Neural cell (in vitro differentiated cells): ENCODE results near the gene CD247. TPM values are rescaled to one million over a fixed set of nuclear protein-coding genes. Genes with fewer than 3 reads are reported as not detected.

Experiments used
- H2AFZ ChIP-seq: fragments of 200-600, 300-800 bp; sonication (generic), shearing (Covaris generic); 2 replicates; pipeline ENCODE4 v1.6.0; 2014; ENCODE audit warnings: low read depth, mild to moderate bottlenecking, antibody characterized with exemption, low read length, moderate library complexity
- H3F3A ChIP-seq: fragments of 200-600 bp; shearing (Covaris generic); 2 replicates; pipeline ENCODE4 v1.6.1; 2016; ENCODE audit warnings: mild to moderate bottlenecking, moderate library complexity, mixed read lengths, antibody characterized with exemption, low read length; ENCODE audit not compliant: insufficient read depth, poor library complexity, severe bottlenecking
- H3K27ac ChIP-seq: fragments of 200-600, 300-800 bp; sonication (generic), shearing (Covaris generic); 2 replicates; pipeline ENCODE4 v1.5.1; 2014; ENCODE audit warnings: mild to moderate bottlenecking, low read length, moderate library complexity
- H3K27me3 ChIP-seq: fragments of 300-800, 200-600 bp; sonication (generic), shearing (Covaris generic); 2 replicates; pipeline ENCODE4 v1.6.0; 2014; ENCODE audit warnings: mild to moderate bottlenecking, low read depth, low read length, moderate library complexity; ENCODE audit not compliant: insufficient read depth
- H3K36me3 ChIP-seq: fragments of 300-800, 200-600 bp; sonication (generic), shearing (Covaris generic); 2 replicates; pipeline ENCODE4 v1.5.1; 2014; ENCODE audit warnings: mild to moderate bottlenecking, antibody characterized with exemption, low read length, moderate library complexity; ENCODE audit not compliant: insufficient read depth
- H3K4me2 ChIP-seq: fragments of 300-800, 200-600 bp; sonication (generic), shearing (Covaris generic); 2 replicates; pipeline ENCODE4 v1.6.0; 2014; ENCODE audit warnings: mild to moderate bottlenecking, low read length
- H3K4me3 ChIP-seq: fragments of 300-800, 200-600 bp; sonication (generic), shearing (Covaris generic); 2 replicates; pipeline ENCODE4 v1.5.1; 2014; ENCODE audit warnings: mild to moderate bottlenecking, low read length, moderate library complexity
- H3K79me2 ChIP-seq: fragments of 200-600 bp; shearing (Covaris generic); replicated peaks from 2 replicates; pipeline ENCODE4 v1.6.0; 2014; ENCODE audit warnings: mild to moderate bottlenecking, low read length, moderate library complexity; ENCODE audit not compliant: insufficient read depth
- H3K9ac ChIP-seq: fragments of 300-800, 200-600 bp; sonication (generic), shearing (Covaris generic); 2 replicates; pipeline ENCODE4 v1.6.1; 2016; ENCODE audit warnings: mild to moderate bottlenecking, low read length, mixed read lengths
- H3K9me2 ChIP-seq: fragments of 200-600 bp; shearing (Covaris generic); 2 replicates; pipeline ENCODE4 v1.6.1; 2016; ENCODE audit warnings: mild to moderate bottlenecking, low read length, mixed read lengths; ENCODE audit not compliant: insufficient read depth
- H3K9me3 ChIP-seq: fragments of 200-600, 300-800 bp; sonication (generic), shearing (Covaris generic); 2 replicates; pipeline ENCODE4 v1.6.1; 2016; ENCODE audit warnings: mild to moderate bottlenecking, mixed run types, low read length, moderate library complexity, mixed read lengths
- H4K20me1 ChIP-seq: fragments of 200-600 bp; shearing (Covaris generic); 2 replicates; pipeline ENCODE4 v1.6.1; 2016; ENCODE audit warnings: mild to moderate bottlenecking, mixed run types; ENCODE audit not compliant: insufficient read depth
- CTCF ChIP-seq: fragments of 450-650 bp; IDR thresholded peaks from 2 replicates; pipeline ENCODE4 v1.5.1; 2014; ENCODE audit warnings: antibody characterized with exemption, mild to moderate bottlenecking, moderate library complexity; ENCODE audit not compliant: poor library complexity, severe bottlenecking
- EP300 ChIP-seq: fragments of 450-650 bp; conservative IDR thresholded peaks from 2 replicates; pipeline ENCODE4 v1.6.1; 2014; ENCODE audit warnings: antibody characterized with exemption, mild to moderate bottlenecking, moderate library complexity; ENCODE audit not compliant: poor library complexity, severe bottlenecking
- EZH2 ChIP-seq: fragments of 200-600, 300-800 bp; shearing (Covaris generic), sonication (generic); IDR thresholded peaks from 2 replicates; pipeline ENCODE4 v1.6.1; 2014; ENCODE audit warnings: antibody characterized with exemption, low read length, borderline replicate concordance, mild to moderate bottlenecking; ENCODE audit not compliant: insufficient read depth, poor library complexity, severe bottlenecking
- MXI1 ChIP-seq: fragments of 450-650 bp; conservative IDR thresholded peaks from 2 replicates; pipeline ENCODE4 v1.6.1; 2014; ENCODE audit warnings: antibody characterized with exemption, mild to moderate bottlenecking; ENCODE audit not compliant: poor library complexity, severe bottlenecking
- POLR2AphosphoS5 ChIP-seq: IDR thresholded peaks from 2 replicates; pipeline ENCODE4 v1.6.1; 2012
- RAD21 ChIP-seq: fragments of 450-650 bp; conservative IDR thresholded peaks from 2 replicates; pipeline ENCODE4 v1.6.1; 2014; ENCODE audit warnings: antibody characterized with exemption, mild to moderate bottlenecking, moderate library complexity
- REST ChIP-seq: IDR thresholded peaks from 2 replicates; pipeline ENCODE4 v1.6.1; 2012; ENCODE audit warnings: borderline replicate concordance
- SMC3 ChIP-seq: fragments of 450-650 bp; conservative IDR thresholded peaks from 2 replicates; pipeline ENCODE4 v1.6.1; 2014; ENCODE audit warnings: antibody characterized with exemption, mild to moderate bottlenecking, moderate library complexity; ENCODE audit not compliant: poor library complexity
- TAF1 ChIP-seq: IDR thresholded peaks from 2 replicates; pipeline ENCODE4 v1.6.1; 2012; ENCODE audit warnings: low read depth
- polyA plus RNA-seq: library from polyadenylated mRNA; depleted of rRNA; stranded (reverse); fragments of >200 nt; gene quantifications from 2 replicates; pipeline ENCODE4 v1.2.3, GENCODE V29; 2014

CD247 gene
- polyA plus RNA-seq, 1 donor from 2014 or later = not detected

DNA sequence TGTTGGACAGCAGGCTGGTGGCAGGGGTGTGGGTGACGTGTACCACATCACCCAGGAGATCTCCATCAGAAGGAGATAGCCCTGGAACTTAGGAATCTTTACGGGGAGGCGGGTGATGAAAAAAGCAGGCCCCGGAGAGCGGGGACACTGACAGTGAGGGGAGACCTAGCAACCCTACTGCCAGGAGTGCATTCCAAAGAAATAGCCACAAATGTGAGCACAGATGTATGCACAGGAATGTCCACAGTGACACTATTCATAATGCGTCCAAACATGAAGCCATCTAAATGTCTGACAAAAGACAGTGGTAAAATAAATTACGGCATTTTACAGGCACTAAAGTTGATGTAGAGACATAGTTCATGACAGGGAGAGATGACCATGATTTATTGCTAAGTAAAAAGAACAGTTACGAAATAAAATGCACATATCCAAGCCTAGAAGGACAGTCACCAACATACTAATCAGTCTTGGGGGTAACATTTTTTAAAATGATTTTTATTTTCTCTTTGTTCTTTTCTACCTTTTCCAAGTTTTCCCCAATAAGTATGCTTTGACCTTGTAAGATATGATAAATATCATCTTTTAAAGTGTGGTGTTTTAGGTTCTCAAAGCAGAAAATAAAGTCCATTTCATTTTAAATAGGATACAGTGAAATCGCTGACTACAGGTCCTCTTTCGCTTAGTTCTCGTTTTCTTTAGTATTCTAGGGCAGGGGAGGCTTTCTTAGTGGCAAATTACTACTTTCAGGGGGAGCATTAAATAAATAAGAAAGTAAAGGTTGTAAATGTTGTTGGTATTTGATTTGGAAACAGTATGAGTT, 21.3 kb downstream of the CD247 start:
- H3K4me2 ChIP-seq = no peak overlapping the region

DNA sequence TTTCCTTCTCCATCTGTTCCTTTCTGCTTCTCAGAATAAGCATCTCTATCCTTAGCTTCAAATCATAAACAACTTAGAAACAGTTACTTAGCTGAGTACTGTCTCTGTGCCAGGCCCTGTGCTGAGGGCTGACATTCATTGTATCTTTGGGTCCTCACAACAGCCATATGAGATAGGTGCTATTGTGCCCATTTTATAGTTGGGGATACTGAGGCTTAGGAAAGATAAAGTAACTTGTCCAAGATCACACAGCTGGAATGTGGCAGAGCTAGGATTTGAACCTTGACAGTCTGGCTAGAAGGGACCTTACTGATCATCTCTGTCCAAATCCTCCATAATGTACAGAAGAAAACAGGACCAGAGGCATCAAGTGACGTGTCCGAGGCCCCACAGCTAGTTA, 25.0 kb downstream of the CD247 start:
- no peaks in the 10 kb centered on the region for H3K27me3 ChIP-seq
- H4K20me1 ChIP-seq = no peaks in the 10 kb centered on the region
- no peak overlapping the region for H3K9ac ChIP-seq
- H3F3A ChIP-seq = peaks cover 2% of the 10 kb centered on the region
- no peaks in the 10 kb centered on the region for H3K79me2 ChIP-seq
- no peaks in the 10 kb centered on the region for H3K9me2 ChIP-seq
- no peak overlapping the region for H3K4me2 ChIP-seq
- H3K4me3 ChIP-seq = no peak overlapping the region
- no peak overlapping the region for H2AFZ ChIP-seq
- no peak overlapping the region for H3K27ac ChIP-seq
- H3K9me3 ChIP-seq = no peaks in the 10 kb centered on the region
- H3K36me3 ChIP-seq = no peaks in the 10 kb centered on the region
- TF ChIP-seq MXI1 = no peak
- no peak for TF ChIP-seq EP300
- no peak for TF ChIP-seq POLR2AphosphoS5
- no peak for TF ChIP-seq SMC3
- TF ChIP-seq TAF1 = no peak
- TF ChIP-seq EZH2 = no peak
- no peak for TF ChIP-seq CTCF

More for the DNA sequence above, 21.3 kb downstream of the CD247 start:
- Histone ChIP-seq H3K79me2 (no peaks in the 10 kb centered on the region), H3F3A (no peaks in the 10 kb centered on the region), H3K4me3 (no peak overlapping the region), H4K20me1 (no peaks in the 10 kb centered on the region), H3K9me2 (no peaks in the 10 kb centered on the region), H3K9me3 (no peaks in the 10 kb centered on the region), H3K27me3 (no peaks in the 10 kb centered on the region), H3K9ac (no peak overlapping the region), H3K27ac (no peak overlapping the region), H3K36me3 (no peaks in the 10 kb centered on the region), H2AFZ (no peak overlapping the region)
- TF ChIP-seq RAD21 = no peak
- TF ChIP-seq REST = no peak
- no peak for TF ChIP-seq POLR2AphosphoS5
- no peak for TF ChIP-seq SMC3
- no peak for TF ChIP-seq TAF1
- TF ChIP-seq EP300 = no peak
- no peak for TF ChIP-seq CTCF
